Measurements from ENCODE around the gene TIAM1. TPM values are rescaled to one million over a fixed set of nuclear protein-coding genes. Genes with fewer than 3 reads are reported as not detected.
A peak's percentile ranks its signal among the peaks of the same experiment; 100 is the strongest.

TIAM1 gene
- total RNA-seq, 1 donor from 2014 or later, result 8.4 TPM

GRCh38 chr21:31211836-31212235 lies 132.2 kb downstream of the TIAM1 start:
- Histone ChIP-seq H3K36me3 (ENCODE audit: control insufficient read depth, insufficient read depth, low read length) (no peaks in the 10 kb centered on the region), H3K4me3 (ENCODE audit: low read depth, low read length) (no peak overlapping the region), H3K27me3 (ENCODE audit: control insufficient read depth, insufficient read depth, low read length) (no peaks in the 10 kb centered on the region)
- FAIRE-seq (no peak), DNase-seq (ENCODE audit: low read depth) (no peak)
- TF ChIP-seq CTCF (IDR thresholded peaks at IDR 0.05; ENCODE audit: insufficient read depth, low read length, severe bottlenecking), result no peak

- Histone ChIP-seq H3K27me3 (ENCODE audit: control insufficient read depth, insufficient read depth, low read length) (no peaks in the 10 kb centered on the region), H3K4me3 (ENCODE audit: low read depth, low read length) (no peak overlapping the region), H3K36me3 (ENCODE audit: control insufficient read depth, insufficient read depth, low read length) (peaks cover 1% of the 10 kb centered on the region)
- no peak for TF ChIP-seq CTCF (IDR thresholded peaks at IDR 0.05; ENCODE audit: insufficient read depth, low read length, severe bottlenecking)
- DNase-seq (ENCODE audit: low read depth) (no peak), FAIRE-seq (no peak)
Measured at GRCh38 chr21:31205412-31205811, 138.6 kb downstream of the TIAM1 start.

GRCh38 chr21:31204801-31205200 lies 139.3 kb downstream of the TIAM1 start:
- TF ChIP-seq CTCF (IDR thresholded peaks at IDR 0.05; ENCODE audit: insufficient read depth, low read length, severe bottlenecking), result no peak
- Histone ChIP-seq H3K36me3 (ENCODE audit: control insufficient read depth, insufficient read depth, low read length) (peaks cover 1% of the 10 kb centered on the region), H3K27me3 (ENCODE audit: control insufficient read depth, insufficient read depth, low read length) (no peaks in the 10 kb centered on the region), H3K4me3 (ENCODE audit: low read depth, low read length) (no peak overlapping the region)
- no peak for DNase-seq (ENCODE audit: low read depth)
- FAIRE-seq, result no peak

- peak; percentile 22 for DNase-seq (ENCODE audit: low read depth)
Measured at GRCh38 chr21:31203431-31204054, 140.5 kb downstream of the TIAM1 start.

GRCh38 chr21:31201548-31201947 lies 142.5 kb downstream of the TIAM1 start:
- no peak for DNase-seq (ENCODE audit: low read depth)
- Histone ChIP-seq H3K4me3 (ENCODE audit: low read depth, low read length) (no peak overlapping the region), H3K36me3 (ENCODE audit: control insufficient read depth, insufficient read depth, low read length) (peaks cover 1% of the 10 kb centered on the region), H3K27me3 (ENCODE audit: control insufficient read depth, insufficient read depth, low read length) (no peaks in the 10 kb centered on the region)
- no peak for TF ChIP-seq CTCF (IDR thresholded peaks at IDR 0.05; ENCODE audit: insufficient read depth, low read length, severe bottlenecking)
- FAIRE-seq, result no peak

More at GRCh38 chr21:31203431-31204054, 140.5 kb downstream of the TIAM1 start:
- no peak overlapping the region for H3K4me3 ChIP-seq (ENCODE audit: low read depth, low read length)
- peaks cover 1% of the 10 kb centered on the region for H3K36me3 ChIP-seq (ENCODE audit: control insufficient read depth, insufficient read depth, low read length)
- no peak for FAIRE-seq
- no peak for TF ChIP-seq CTCF (IDR thresholded peaks at IDR 0.05; ENCODE audit: insufficient read depth, low read length, severe bottlenecking)
- H3K27me3 ChIP-seq (ENCODE audit: control insufficient read depth, insufficient read depth, low read length), result no peaks in the 10 kb centered on the region

GRCh38 chr21:31201144-31201543 lies 142.9 kb downstream of the TIAM1 start:
- FAIRE-seq (no peak), DNase-seq (ENCODE audit: low read depth) (no peak)
- Histone ChIP-seq H3K27me3 (ENCODE audit: control insufficient read depth, insufficient read depth, low read length) (no peaks in the 10 kb centered on the region), H3K4me3 (ENCODE audit: low read depth, low read length) (no peak overlapping the region), H3K36me3 (ENCODE audit: control insufficient read depth, insufficient read depth, low read length) (peaks cover 1% of the 10 kb centered on the region)
- TF ChIP-seq CTCF (IDR thresholded peaks at IDR 0.05; ENCODE audit: insufficient read depth, low read length, severe bottlenecking), result no peak

Data from bronchial epithelial cell (primary cell).